Mucosa of stomach (tissue), 1 donor: ENCODE data around the gene PHF20.
"Not testable (repeated sequence)": the region's sequence is repeated elsewhere in the genome, so short reads cannot be mapped to it uniquely, and the experiment has no call there.

Experiments used
- H3K27me3 ChIP-seq: one replicate; pipeline ENCODE4 v1.7.0; 2013; ENCODE audit warnings: mild to moderate bottlenecking, low read length; ENCODE audit not compliant: control insufficient read depth, insufficient read depth
- H3K36me3 ChIP-seq: one replicate; pipeline ENCODE4 v1.7.0; 2013; ENCODE audit warnings: low read length; ENCODE audit not compliant: control insufficient read depth, insufficient read depth
- H3K4me1 ChIP-seq: one replicate; pipeline ENCODE4 v1.7.0; 2013; ENCODE audit warnings: mild to moderate bottlenecking, low read length; ENCODE audit not compliant: control insufficient read depth, insufficient read depth
- H3K4me3 ChIP-seq: one replicate; pipeline ENCODE4 v1.7.0; 2013; ENCODE audit warnings: low read length
- H3K9ac ChIP-seq: one replicate; pipeline ENCODE4 v1.7.0; 2013; ENCODE audit warnings: mild to moderate bottlenecking, low read length, moderate library complexity
- H3K9me3 ChIP-seq: one replicate; pipeline ENCODE4 v1.7.0; 2013; ENCODE audit warnings: mild to moderate bottlenecking, low read length, moderate library complexity; ENCODE audit not compliant: control insufficient read depth
- donor health status: Pancreatic carcinoma.

PHF20 gene

DNA sequence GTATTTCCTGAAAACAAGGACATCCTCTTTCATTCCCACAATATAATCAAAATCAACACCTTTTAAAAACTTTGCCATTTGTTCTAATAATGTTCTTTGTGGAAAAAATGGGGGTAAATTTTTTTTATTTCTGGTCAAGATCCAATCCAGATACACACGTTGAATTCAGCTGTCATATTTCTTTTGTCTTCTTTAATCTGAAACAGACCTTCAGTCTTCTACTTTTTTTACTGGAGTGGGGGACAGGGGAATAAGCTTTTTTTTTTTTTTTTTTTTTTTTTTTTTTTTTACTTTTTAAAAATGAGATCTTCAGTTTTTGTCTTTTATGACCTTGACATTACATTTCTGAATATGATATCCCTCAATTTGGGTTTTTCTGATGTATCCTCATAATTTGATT is 113.4 kb downstream of the PHF20 start:
- Histone ChIP-seq H3K9ac (no peak overlapping the region), H3K36me3 (no peaks in the 10 kb centered on the region), H3K4me1 (no peaks in the 10 kb centered on the region), H3K27me3 (no peaks in the 10 kb centered on the region), H3K4me3 (no peak overlapping the region), H3K9me3 (no peaks in the 10 kb centered on the region)

DNA sequence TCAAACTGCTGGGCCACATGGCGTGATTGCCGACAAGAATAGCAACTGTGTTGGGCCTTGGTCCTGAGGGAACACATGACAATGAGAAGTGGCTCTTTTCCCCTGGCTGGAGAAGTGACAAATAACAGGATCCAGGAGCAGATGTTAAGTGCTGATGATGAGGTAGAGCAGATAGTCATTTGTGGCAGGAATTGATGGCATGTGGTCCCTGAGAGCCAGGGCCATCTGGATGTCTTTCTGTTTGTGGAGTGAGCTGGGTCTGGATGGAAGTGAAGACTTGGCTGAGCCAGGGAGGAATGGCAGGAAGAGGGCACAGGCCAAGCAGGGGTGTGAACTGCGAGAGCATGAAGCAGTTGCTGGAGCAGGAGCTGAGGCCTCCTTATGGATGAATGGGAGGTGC is 114.7 kb downstream of the PHF20 start:
- Histone ChIP-seq H3K4me3 (no peak overlapping the region), H3K9me3 (no peaks in the 10 kb centered on the region), H3K9ac (no peak overlapping the region), H3K4me1 (no peaks in the 10 kb centered on the region), H3K27me3 (no peaks in the 10 kb centered on the region), H3K36me3 (no peaks in the 10 kb centered on the region)

DNA sequence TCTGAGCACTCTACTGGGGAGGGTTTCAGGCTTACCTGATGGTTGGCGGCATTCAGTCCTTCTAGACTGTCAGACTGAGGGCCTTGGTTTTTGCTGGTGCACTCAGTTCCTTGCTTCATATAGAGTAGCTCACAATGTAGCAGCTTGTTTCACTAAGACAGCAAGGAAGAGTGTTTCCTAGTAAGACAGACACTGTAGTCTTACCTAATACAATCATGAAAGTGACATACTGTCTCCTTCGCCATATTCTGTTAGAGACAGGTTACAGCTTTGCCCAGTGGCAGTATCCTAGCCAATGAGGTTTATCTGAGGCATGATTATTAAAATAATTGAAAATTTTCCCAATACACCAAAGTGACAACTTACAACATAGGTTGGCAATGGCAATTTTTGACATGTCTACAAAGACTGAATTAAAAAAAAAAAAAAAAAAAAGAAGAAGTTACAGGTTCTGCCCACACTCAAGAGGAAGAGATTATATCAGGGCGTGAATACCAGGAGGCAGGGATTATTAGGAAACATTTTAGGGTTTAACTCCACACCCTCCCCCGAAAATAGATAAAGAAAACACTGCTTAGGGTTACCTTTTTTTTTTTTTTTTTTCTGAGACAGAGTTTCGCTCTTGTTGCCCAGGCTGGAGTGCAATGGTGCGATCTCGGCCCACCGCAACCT is 115.7 kb downstream of the PHF20 start:
- Histone ChIP-seq H3K4me3 (no peak overlapping the region), H3K9me3 (no peaks in the 10 kb centered on the region), H3K9ac (no peak overlapping the region), H3K36me3 (no peaks in the 10 kb centered on the region), H3K27me3 (no peaks in the 10 kb centered on the region), H3K4me1 (no peaks in the 10 kb centered on the region)

DNA sequence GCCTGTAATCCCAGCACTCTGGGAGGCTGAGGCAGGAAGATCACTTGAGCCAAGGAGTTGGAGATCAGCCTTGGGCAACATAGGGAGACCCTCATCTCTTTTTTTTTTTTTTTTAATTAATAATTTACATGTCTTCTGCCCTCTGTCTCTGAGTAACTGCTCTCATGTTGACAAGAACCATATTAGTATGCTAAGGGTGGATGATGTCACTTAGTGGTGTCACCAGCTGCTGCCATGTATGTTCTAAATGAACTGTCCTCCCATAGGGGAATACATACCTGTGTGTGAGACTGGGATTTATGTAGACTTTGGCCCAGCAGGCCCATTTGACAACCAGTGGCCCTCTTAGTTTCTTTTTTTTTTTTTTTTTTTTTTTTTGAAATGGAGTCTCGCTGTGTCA is 116.8 kb downstream of the PHF20 start:
- Histone ChIP-seq H3K9ac (no peak overlapping the region), H3K27me3 (no peaks in the 10 kb centered on the region), H3K9me3 (no peaks in the 10 kb centered on the region), H3K4me1 (no peaks in the 10 kb centered on the region), H3K4me3 (no peak overlapping the region), H3K36me3 (no peaks in the 10 kb centered on the region)

DNA sequence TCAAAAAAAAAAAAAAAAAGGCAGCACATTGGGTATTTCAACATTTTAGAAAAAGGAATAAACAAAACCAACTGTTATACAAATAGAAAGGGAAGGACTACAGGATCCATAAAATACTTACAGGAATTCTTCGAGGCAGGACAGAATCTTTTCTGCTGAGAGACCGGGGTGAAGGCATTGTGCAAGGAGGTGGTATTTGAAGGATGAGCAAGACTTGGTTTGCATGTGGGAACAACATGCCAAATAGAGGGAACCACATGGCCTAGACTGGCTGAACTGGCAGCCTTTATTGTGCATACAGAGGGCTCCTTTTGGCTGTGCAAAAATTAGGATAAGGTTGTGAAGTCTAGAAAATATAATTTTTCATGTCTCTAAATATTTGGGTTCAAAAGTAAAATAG is 119.6 kb downstream of the PHF20 start:
- H3K4me1 ChIP-seq: no peaks in the 10 kb centered on the region
- no peaks in the 10 kb centered on the region for H3K36me3 ChIP-seq
- H3K4me3 ChIP-seq: no peak overlapping the region
- no peaks in the 10 kb centered on the region for H3K27me3 ChIP-seq
- no peaks in the 10 kb centered on the region for H3K9me3 ChIP-seq
- no peak overlapping the region for H3K9ac ChIP-seq

DNA sequence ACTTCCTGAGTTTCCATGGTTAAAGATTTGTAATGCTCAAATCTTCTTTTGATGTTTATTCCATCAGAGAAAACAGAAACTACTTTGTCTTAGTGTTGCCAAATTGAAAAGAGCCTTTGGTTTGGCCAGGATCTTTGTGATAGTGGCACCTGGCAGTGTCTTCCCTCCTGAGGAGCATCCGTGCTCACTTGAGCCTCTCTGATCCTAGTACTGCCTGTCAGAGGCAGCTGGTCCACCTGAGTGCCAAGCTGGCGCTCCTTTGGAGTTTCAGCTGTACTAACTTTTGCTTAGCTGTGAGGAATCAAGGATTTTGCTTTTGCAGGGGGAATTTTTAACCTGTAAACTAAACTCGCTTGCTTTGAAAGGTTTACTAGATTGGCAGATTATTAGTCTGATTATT is 121.1 kb downstream of the PHF20 start:
- no peaks in the 10 kb centered on the region for H3K9me3 ChIP-seq
- no peak overlapping the region for H3K4me3 ChIP-seq
- no peaks in the 10 kb centered on the region for H3K36me3 ChIP-seq
- H3K9ac ChIP-seq: no peak overlapping the region
- no peaks in the 10 kb centered on the region for H3K27me3 ChIP-seq
- no peaks in the 10 kb centered on the region for H3K4me1 ChIP-seq

DNA sequence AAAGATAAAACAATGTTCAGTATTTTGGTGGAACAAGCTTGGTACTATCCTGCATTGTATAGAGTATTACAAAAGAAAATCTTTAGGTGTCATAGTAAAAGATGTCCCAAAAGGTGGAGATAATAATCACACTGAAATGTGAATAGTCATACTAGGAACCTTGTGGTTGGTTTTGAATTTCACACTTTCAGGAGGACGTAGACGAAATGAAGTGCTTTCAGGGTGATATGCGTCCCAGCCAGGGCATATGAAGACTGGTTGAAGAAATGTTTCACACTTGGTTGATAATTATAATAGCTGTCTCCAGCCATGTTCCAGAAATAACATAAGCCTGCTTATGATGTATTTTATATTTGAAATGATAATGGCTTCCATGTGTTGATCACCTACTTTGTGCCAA is 122.1 kb downstream of the PHF20 start:
- H3K4me1 ChIP-seq: no peaks in the 10 kb centered on the region
- H3K9ac ChIP-seq: no peak overlapping the region
- H3K4me3 ChIP-seq: no peak overlapping the region
- H3K9me3 ChIP-seq: no peaks in the 10 kb centered on the region
- no peaks in the 10 kb centered on the region for H3K36me3 ChIP-seq
- no peaks in the 10 kb centered on the region for H3K27me3 ChIP-seq

DNA sequence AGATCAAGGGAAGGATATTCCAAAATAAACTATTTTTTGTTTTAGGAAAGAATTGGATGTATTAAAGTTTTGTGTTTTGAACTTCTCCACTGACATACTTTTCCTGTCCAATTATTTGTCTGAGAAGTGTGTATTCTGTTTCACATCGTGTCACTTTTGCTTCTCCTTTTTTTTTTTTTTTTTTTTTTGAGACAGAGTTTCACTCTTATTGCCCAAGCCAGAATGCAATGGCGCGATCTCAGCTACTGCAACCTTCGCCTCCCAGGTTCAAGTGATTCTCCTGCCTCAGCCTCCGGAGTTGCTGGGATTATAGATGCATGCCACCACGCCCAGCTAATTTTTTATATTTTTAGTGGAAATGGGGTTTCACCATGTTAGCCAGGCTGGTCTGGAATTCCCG is 123.7 kb downstream of the PHF20 start:
- not testable (repeated sequence) for H3K4me3 ChIP-seq, H3K9me3 ChIP-seq, H3K27me3 ChIP-seq, H3K9ac ChIP-seq, H3K4me1 ChIP-seq, H3K36me3 ChIP-seq

DNA sequence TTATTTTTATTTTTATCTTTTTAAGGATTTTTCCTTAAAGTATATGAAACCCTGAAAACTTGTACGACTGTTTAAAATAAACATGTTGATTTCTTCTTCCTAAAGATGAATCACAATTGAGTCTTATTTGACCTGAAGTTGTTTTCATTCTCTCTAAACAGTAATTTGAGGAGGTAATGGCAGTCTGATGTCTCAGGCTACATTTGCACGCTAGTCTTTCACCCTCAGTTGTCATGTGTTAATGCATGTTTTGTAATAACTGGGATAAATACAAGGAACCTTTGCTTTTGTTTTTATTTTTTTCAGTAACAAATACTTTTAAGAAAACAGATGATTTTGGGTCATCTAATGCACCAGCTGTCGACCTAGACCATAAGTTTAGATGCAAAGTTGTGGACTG is 127.2 kb downstream of the PHF20 start:
- Histone ChIP-seq H3K36me3 (no peaks in the 10 kb centered on the region), H3K9me3 (no peaks in the 10 kb centered on the region), H3K27me3 (no peaks in the 10 kb centered on the region), H3K4me3 (no peak overlapping the region), H3K4me1 (peaks cover 12% of the 10 kb centered on the region), H3K9ac (no peak overlapping the region)

DNA sequence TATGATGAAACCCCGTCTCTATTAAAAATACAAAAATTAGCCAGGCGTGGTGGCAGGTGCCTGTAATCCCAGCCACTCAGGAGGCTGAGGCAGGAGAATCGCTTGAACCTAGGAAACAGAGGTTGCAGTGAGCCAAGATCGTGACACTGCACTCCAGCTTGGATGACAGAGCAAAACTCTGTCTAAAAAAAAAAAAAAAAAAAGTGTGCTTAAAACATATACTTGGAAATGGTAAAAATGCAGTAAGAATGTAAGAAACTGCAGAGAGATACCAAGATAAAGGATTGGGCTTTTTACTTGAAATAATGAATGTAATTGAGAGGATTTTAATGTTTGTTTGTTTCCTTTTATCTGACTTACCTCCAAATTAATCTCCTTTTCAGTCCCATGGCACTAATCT is 129.4 kb downstream of the PHF20 start:
- H3K9me3 ChIP-seq, H3K36me3 ChIP-seq, H3K27me3 ChIP-seq, H3K9ac ChIP-seq, H3K4me3 ChIP-seq: not testable (repeated sequence)
- H3K4me1 ChIP-seq: peaks cover 12% of the 10 kb centered on the region

DNA sequence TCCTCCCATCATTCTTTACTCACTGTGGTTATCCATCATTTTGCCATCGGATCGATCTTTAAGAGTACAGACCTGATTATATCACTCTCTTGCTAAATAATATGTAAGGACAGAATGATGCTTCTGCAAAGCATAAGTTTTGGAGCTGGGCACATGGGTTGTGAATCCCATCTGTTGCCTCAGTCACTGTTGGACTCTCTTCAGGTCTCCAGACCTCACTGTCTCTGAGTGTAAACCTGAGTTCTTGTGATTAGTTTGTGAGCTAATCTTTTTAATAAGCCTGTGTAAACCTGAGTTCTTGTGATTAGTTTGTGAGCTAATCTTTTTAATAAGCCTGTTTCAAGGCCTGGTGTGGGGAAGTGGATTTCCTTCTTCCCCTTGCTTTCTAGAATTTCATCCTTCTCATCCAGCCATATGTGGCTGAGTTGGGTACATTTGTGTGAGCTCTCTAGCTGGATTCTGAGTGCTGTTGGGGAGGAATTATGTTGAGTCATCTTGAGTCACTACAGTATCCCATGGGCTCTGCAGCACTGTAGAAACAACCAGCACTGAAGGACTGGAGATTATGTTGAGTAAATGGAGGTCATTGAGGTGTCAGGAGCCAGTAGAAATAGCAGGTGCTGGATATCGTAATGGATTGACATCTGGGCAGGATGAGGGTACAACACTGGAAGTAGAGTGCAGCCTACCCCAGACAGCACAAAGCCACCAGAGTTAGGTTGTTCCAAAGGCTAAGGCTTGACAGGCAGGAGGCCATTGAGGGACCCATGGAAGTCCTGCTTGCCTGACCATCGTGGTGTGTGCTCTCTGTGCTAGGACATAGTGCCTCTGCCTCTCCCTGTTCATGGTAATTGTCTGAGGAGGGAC is 130.1 kb downstream of the PHF20 start:
- no peaks in the 10 kb centered on the region for H3K9me3 ChIP-seq
- H3K4me1 ChIP-seq: peaks cover 12% of the 10 kb centered on the region
- no peak overlapping the region for H3K9ac ChIP-seq
- H3K27me3 ChIP-seq: no peaks in the 10 kb centered on the region
- H3K4me3 ChIP-seq: no peak overlapping the region
- no peaks in the 10 kb centered on the region for H3K36me3 ChIP-seq

DNA sequence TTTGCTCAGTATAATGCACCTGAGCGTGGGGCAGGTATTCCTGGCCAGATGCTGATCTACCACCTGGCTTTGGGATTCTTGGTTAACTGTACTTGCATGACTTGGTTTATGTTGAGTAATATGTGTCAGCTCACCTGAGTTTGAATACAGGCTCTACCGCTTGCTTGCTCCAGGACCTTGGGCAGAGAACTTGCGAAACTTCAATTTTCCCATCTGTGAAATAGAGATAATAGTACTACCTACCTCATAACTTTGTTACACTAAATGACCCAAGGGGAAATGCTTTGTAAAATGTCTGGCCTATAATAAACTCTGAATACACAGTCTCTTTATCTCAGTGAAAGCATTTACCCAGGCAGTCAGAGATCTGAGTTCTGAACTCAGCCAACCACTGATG is 130.7 kb downstream of the PHF20 start:
- H3K9ac ChIP-seq: no peak overlapping the region
- H3K4me3 ChIP-seq: no peak overlapping the region
- H3K27me3 ChIP-seq: no peaks in the 10 kb centered on the region
- no peaks in the 10 kb centered on the region for H3K36me3 ChIP-seq
- peaks cover 12% of the 10 kb centered on the region for H3K4me1 ChIP-seq
- H3K9me3 ChIP-seq: no peaks in the 10 kb centered on the region
